Inferior parietal cortex (tissue), 1 donor: ENCODE measurements around the gene IFT57.

Experiments
- DNase-seq: peaks from one replicate; pipeline ENCODE4 v3.0.0-alpha.2; 2016; ENCODE audit errors: extremely low spot score

The IFT57 gene

GRCh38 chr3:108219336-108219735, 2.9 kb downstream of the IFT57 start:
- DNase-seq: no peak

GRCh38 chr3:108218811-108219210, 3.4 kb downstream of the IFT57 start:
- no peak for DNase-seq

- DNase-seq: no peak
Measured at GRCh38 chr3:108215871-108216270, 6.4 kb downstream of the IFT57 start.

- no peak for DNase-seq
Measured at GRCh38 chr3:108209579-108209978, 12.6 kb downstream of the IFT57 start.

- DNase-seq: no peak
Measured at GRCh38 chr3:108208831-108209230, 13.4 kb downstream of the IFT57 start.

GRCh38 chr3:108202834-108203233, 19.4 kb downstream of the IFT57 start:
- no peak for DNase-seq

- no peak for DNase-seq
Measured at GRCh38 chr3:108202080-108202479, 20.1 kb downstream of the IFT57 start.

GRCh38 chr3:108201258-108201657, 21.0 kb downstream of the IFT57 start:
- no peak for DNase-seq

- no peak for DNase-seq
Measured at GRCh38 chr3:108200578-108200977, 21.6 kb downstream of the IFT57 start.

- no peak for DNase-seq
Measured at GRCh38 chr3:108200024-108200423, 22.2 kb downstream of the IFT57 start.

- no peak for DNase-seq
Measured at GRCh38 chr3:108191394-108191793, 30.8 kb downstream of the IFT57 start.

GRCh38 chr3:108190346-108190745, 31.9 kb downstream of the IFT57 start:
- no peak for DNase-seq

GRCh38 chr3:108189440-108189839, 32.8 kb downstream of the IFT57 start:
- no peak for DNase-seq

GRCh38 chr3:108185536-108185935, 36.7 kb downstream of the IFT57 start:
- DNase-seq: no peak

GRCh38 chr3:108184824-108185223, 37.4 kb downstream of the IFT57 start:
- DNase-seq: no peak

- no peak for DNase-seq
Measured at GRCh38 chr3:108183971-108184370, 38.3 kb downstream of the IFT57 start.

GRCh38 chr3:108183181-108183580, 39.0 kb downstream of the IFT57 start:
- DNase-seq: no peak

GRCh38 chr3:108182339-108182738, 39.9 kb downstream of the IFT57 start:
- no peak for DNase-seq

GRCh38 chr3:108181172-108181571, 41.1 kb downstream of the IFT57 start:
- no peak for DNase-seq

GRCh38 chr3:108180194-108180593, 42.0 kb downstream of the IFT57 start:
- DNase-seq: no peak

- no peak for DNase-seq
Measured at GRCh38 chr3:108178676-108179075, 43.5 kb downstream of the IFT57 start.

GRCh38 chr3:108177536-108177935, 44.7 kb downstream of the IFT57 start:
- DNase-seq: no peak

GRCh38 chr3:108175352-108175751, 46.9 kb downstream of the IFT57 start:
- no peak for DNase-seq

- no peak for DNase-seq
Measured at GRCh38 chr3:108171106-108171505, 51.1 kb downstream of the IFT57 start.

GRCh38 chr3:108164391-108164790, 57.8 kb downstream of the IFT57 start:
- no peak for DNase-seq
